Measurements from ENCODE around the gene CCDC85C.
A peak's percentile ranks its signal among the peaks of the same experiment; 100 is the strongest.

CCDC85C gene

DNA sequence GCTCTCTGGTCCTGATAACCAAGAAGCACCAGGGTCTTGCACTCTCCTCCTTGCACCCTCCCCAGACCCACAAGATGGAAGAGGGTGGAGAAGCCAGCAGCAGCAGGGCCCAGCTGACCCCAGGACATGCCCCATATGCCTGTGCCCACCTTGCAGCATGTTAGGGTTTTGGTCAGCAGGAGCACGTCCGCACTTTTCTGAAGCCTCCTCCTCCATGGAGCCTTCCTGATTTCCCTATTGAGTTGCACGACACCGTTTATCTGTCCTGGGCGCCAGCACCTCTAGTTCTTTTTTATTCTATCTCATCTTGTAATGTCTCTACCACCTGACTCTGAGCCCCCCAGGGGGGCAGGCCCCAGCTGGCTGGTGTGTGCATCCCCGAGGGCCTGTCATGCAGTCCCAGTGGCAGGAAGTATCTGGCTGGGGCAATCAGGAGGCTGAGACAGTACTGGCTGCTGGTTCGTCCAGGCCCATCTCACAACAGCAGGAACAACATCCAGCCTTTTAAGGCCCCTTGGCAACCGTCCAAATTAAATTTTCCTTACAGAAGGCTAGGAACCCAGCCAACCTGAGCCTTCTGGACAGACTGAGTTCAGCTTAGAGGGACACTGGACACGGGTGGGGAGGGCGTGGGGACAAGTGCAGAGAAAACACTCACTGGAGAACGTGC is 39.6 kb downstream of the CCDC85C start:
- peak; percentile 72 for DNase-seq (ENCODE audit: low read depth)
- TF ChIP-seq, protein P1, sequence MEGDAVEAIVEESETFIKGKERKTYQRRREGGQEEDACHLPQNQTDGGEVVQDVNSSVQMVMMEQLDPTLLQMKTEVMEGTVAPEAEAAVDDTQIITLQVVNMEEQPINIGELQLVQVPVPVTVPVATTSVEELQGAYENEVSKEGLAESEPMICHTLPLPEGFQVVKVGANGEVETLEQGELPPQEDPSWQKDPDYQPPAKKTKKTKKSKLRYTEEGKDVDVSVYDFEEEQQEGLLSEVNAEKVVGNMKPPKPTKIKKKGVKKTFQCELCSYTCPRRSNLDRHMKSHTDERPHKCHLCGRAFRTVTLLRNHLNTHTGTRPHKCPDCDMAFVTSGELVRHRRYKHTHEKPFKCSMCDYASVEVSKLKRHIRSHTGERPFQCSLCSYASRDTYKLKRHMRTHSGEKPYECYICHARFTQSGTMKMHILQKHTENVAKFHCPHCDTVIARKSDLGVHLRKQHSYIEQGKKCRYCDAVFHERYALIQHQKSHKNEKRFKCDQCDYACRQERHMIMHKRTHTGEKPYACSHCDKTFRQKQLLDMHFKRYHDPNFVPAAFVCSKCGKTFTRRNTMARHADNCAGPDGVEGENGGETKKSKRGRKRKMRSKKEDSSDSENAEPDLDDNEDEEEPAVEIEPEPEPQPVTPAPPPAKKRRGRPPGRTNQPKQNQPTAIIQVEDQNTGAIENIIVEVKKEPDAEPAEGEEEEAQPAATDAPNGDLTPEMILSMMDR (conservative IDR thresholded peaks at IDR 0.05; ENCODE audit: low read length), result no peak
- H3K4me3 ChIP-seq (ENCODE audit: low read length), result no peak overlapping the region

DNA sequence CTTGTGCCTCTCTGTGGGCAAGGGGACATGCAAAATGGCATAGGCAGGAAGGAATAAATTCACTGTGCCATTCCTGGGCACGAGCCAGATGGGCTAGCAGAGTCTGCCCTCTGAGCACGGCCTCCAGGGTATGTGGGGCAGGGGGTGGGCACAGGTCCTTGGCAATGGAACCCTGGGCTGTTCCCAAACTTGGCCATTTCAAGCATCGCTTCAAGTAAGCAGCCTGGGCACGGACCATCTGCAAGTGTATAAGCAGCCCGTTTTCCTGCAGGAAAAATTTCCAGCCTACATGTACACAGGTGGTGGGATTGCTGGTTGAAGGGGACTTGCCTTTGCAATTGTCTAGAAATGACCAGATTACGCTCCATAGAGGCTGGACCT is 40.3 kb downstream of the CCDC85C start:
- TF ChIP-seq, protein P1 (conservative IDR thresholded peaks at IDR 0.05; ENCODE audit: low read length), result no peak
- DNase-seq (ENCODE audit: low read depth), result no peak
- H3K4me3 ChIP-seq (ENCODE audit: low read length), result no peak overlapping the region

DNA sequence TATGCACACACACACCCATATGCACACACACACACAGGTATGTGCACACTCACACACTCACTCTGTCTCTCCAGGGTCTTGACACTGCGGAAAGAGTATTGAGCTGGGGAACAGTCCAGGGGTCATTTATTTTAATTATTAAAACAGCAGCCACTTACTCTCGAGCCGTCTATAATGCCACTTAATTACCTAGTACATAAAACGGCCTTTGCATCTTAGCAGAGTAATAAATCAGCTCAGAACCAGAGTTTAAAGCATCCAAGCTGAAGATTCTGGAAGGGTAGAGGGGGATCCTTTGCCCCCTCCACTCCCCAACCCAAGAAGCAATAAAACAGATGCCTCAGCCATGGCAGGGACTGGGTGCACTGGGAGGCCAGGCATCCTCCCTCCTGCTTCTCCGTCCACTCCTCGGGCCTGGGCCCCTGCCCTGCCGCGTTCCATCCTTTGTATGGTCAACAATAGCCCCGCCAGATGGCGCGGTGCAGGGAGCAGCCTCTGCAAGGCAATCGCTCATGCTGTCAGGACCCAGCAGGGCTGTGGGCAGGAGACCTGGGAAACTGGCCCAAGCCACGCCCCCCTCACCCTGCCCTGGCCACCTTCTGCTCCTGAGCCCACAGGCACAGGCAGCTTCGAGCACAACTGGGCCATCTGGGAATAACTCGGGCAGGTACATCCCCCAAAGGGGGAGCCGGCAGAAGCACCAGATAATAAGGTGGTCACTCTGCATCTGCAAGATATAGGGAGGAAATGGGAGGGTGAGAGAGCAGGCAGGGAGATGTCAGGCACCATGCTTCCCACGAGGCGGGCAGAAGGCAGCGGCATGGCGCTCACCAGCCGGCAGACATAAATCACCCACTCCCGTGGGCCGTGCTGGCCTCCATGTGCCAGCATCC is 40.9 kb downstream of the CCDC85C start:
- TF ChIP-seq, protein P1 (conservative IDR thresholded peaks at IDR 0.05; ENCODE audit: low read length), result peak; percentile 47
- no peak overlapping the region for H3K4me3 ChIP-seq (ENCODE audit: low read length)
- DNase-seq (ENCODE audit: low read depth), result peak; percentile 64

DNA sequence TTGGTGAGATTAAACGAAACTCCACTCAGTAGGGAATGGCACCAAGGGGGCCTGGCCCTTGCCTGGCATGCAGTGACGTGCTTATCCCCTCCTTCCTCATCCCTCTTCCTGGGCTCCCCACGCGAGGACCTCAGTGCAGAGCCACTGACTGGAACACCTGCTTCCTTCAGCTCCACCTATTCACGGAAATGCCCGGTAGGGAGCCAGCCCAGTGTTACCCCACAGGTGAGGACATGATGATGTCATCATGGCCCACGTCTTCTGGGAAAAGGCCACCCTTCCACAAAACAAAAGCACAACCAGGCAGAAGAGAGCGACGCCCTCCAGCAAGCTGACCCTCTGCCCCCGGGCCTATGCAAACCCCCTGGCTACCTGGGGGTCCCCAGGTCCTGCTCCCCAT is 42.1 kb downstream of the CCDC85C start:
- TF ChIP-seq, protein P1 (conservative IDR thresholded peaks at IDR 0.05; ENCODE audit: low read length), result no peak
- H3K4me3 ChIP-seq (ENCODE audit: low read length), result no peak overlapping the region
- DNase-seq (ENCODE audit: low read depth), result no peak

DNA sequence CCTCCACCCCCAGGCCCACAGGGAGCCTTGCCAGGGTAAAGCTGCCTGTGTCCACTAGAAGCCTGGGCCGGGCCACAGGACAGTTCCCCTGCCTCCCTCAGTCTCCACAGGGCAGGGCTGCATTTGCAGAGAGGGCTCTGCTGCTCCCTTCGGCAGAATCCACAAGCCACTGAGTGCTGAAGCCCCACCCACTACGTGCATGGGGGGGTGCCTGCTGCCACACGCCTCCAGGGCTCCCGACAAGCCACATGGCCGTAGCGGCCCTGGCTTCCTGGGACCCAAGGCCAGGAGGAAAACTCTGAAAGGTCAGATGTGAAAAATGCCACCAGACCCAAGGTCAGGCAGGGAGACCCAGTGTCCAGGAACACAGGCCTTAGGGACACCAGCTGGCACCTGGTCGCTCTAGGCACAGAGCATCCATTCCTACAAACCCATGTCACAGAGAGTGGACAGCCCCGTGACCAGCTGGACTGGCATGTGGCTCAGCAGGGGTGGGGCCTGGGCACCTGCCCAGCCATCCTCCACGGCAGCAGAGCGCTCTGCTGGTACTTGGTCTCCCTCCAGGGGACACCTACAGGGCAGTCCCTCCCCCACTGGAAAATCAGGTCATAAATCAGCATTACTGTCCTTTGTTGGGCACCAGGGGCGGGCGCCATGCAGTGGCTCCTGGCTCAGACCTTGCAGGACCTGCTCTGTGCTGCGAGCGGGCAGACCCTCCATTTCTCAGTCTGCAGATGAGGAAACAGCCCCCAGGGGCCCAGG is 42.9 kb downstream of the CCDC85C start:
- DNase-seq (ENCODE audit: low read depth), result no peak
- H3K4me3 ChIP-seq (ENCODE audit: low read length), result no peak overlapping the region

DNA sequence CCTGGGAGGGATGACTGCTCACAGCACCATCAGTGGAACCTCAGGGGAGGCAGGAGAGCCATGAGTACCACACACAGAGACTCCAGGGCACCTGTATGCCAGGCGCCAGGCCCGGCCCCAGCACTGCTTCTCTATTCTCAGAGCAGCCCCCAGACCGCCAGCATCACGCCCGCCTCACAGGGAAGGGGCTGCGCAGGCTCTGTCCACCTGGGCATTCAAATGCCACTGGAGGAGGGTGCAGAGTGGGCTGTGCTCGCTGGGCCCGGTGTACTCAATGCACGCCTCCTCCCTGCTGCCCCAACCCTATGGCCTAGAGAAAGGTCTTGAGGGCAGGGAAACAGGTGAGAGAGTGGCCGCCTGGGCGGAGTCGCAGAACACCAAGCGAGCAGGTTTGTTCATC is 43.6 kb downstream of the CCDC85C start:
- no peak for DNase-seq (ENCODE audit: low read depth)
- no peak overlapping the region for H3K4me3 ChIP-seq (ENCODE audit: low read length)
- TF ChIP-seq, protein P1 (conservative IDR thresholded peaks at IDR 0.05; ENCODE audit: low read length), result no peak

More for the DNA sequence above, 42.9 kb downstream of the CCDC85C start:
- TF ChIP-seq, protein P1 (conservative IDR thresholded peaks at IDR 0.05; ENCODE audit: low read length), result no peak
